MM.1S (cell line): ENCODE measurements around the gene SMIM33.

ENCODE experiments used
- CTCF ChIP-seq: fragments of 300-600 bp; sonication (generic); IDR thresholded peaks from 2 replicates; pipeline ENCODE4 v1.5.1; 2016; ENCODE audit warnings: antibody characterized with exemption, low read length, mixed read lengths
- EZH2 ChIP-seq: fragments of 300-600 bp; sonication (generic); optimal IDR thresholded peaks from 2 replicates; pipeline ENCODE3; 2017; ENCODE audit warnings: low read depth, mild to moderate bottlenecking, antibody characterized with exemption, low read length, mixed read lengths

GRCh38 chr5:139457653-139458306 lies 13.0 kb upstream of the SMIM33 start:
- no peak for TF ChIP-seq CTCF
- no peak for TF ChIP-seq EZH2
